Measurements from ENCODE around the gene LTN1. TPM values are rescaled to one million over a fixed set of nuclear protein-coding genes. Genes with fewer than 3 reads are reported as not detected.

LTN1 gene
- total and polyA plus RNA-seq, 2 donors (not counting 1 experiment from before 2014, with no cell fraction given) = 6.6 to 30.1 TPM

- Mint-ChIP-seq H3K27me3 (no peaks in the 10 kb centered on the region), H3K4me3 (no peak overlapping the region), H3K4me1 (no peaks in the 10 kb centered on the region), H3K27ac (no peak overlapping the region), H3K9me3 (ENCODE audit: insufficient read depth) (no peaks in the 10 kb centered on the region)
- Histone ChIP-seq H3K79me2 (ENCODE audit: control insufficient read depth, insufficient read depth, low read length) (peaks cover 16% of the 10 kb centered on the region), H3K27ac (ENCODE audit: low read length in 2 of 2) (no peak overlapping the region), H3K9me3 (ENCODE audit: control extremely low read depth in 1 of 3, control insufficient read depth in 2 of 3, insufficient read depth in 1 of 3, low read length in 2 of 3) (no peaks in the 10 kb centered on the region), H3K4me3 (ENCODE audit: control extremely low read depth in 1 of 5, extremely low read depth in 1 of 5, insufficient read depth in 1 of 5, low read depth in 2 of 5, low read length in 4 of 5) (no peak overlapping the region), H4K20me1 (ENCODE audit: control insufficient read depth, insufficient read depth, low read length, poor library complexity, severe bottlenecking) (peaks cover 6% of the 10 kb centered on the region), H3K9ac (ENCODE audit: low read length) (no peak overlapping the region), H2AFZ (ENCODE audit: insufficient read depth, low read depth, low read length, poor library complexity, severe bottlenecking) (no peak overlapping the region), H3K4me1 (ENCODE audit: control insufficient read depth in 2 of 2, insufficient read depth in 2 of 2, low read length in 2 of 2) (no peaks in the 10 kb centered on the region), H3K36me3 (replicated peaks in 1 of 2; ENCODE audit: control extremely low read depth in 1 of 2, control insufficient read depth in 1 of 2, extremely low read depth in 1 of 2, insufficient read depth in 2 of 2, low read length in 1 of 2) (peaks cover 27 to 71% of the 10 kb centered on the region in 2 experiments), H3K4me2 (replicated peaks; ENCODE audit: low read depth, low read length, poor library complexity, severe bottlenecking) (no peak overlapping the region), H3K27me3 (replicated peaks in 1 of 4; ENCODE audit: control extremely low read depth in 1 of 4, control insufficient read depth in 3 of 4, insufficient read depth in 4 of 4, low read length in 3 of 4) (no peaks in the 10 kb centered on the region)
- no peak for ATAC-seq (ENCODE audit: low read depth)
- TF ChIP-seq CTCF (IDR thresholded peaks at IDR 0.05) (no peak), EZH2 (IDR thresholded peaks at IDR 0.05; ENCODE audit: borderline replicate concordance, insufficient read depth, low read depth, low read length, poor library complexity, severe bottlenecking) (no peak)
- POLR2A ChIA-PET = no interaction called here
- DNase-seq = no peak
- CTCF ChIA-PET = no interaction called here
- intact Hi-C loops (cut with micrococcal nuclease) = no loop called here
- no CpG with 5 or more reads among the region's 2 CpGs for WGBS (ENCODE audit: insufficient coverage)
These were observed 21.5 kb downstream of the LTN1 start for GRCh38 chr21:28971171-28971570.

GRCh38 chr21:28963831-28964230 is 28.8 kb downstream of the LTN1 start:
- intact Hi-C loops (cut with micrococcal nuclease) = no loop called here
- H3K27me3 ChIP-seq (replicated peaks in 1 of 4; ENCODE audit: control extremely low read depth in 1 of 4, control insufficient read depth in 3 of 4, insufficient read depth in 4 of 4, low read length in 3 of 4) = no peaks in the 10 kb centered on the region
- Mint-ChIP-seq H3K9me3 (ENCODE audit: insufficient read depth) (no peaks in the 10 kb centered on the region), H3K4me3 (no peak overlapping the region), H3K27me3 (no peaks in the 10 kb centered on the region), H3K27ac (no peak overlapping the region), H3K4me1 (no peaks in the 10 kb centered on the region)
- no CpG with 5 or more reads among the region's 1 CpG for WGBS (ENCODE audit: insufficient coverage)
- no peaks in the 10 kb centered on the region for H3K4me1 ChIP-seq (ENCODE audit: control insufficient read depth in 2 of 2, insufficient read depth in 2 of 2, low read length in 2 of 2)
- no peaks in the 10 kb centered on the region for H3K9me3 ChIP-seq (ENCODE audit: control extremely low read depth in 1 of 3, control insufficient read depth in 2 of 3, insufficient read depth in 1 of 3, low read length in 2 of 3)
- ChIA-PET CTCF (no interaction called here), POLR2A (no interaction called here)
- H4K20me1 ChIP-seq (ENCODE audit: control insufficient read depth, insufficient read depth, low read length, poor library complexity, severe bottlenecking) = no peaks in the 10 kb centered on the region
- DNase-seq (no peak), ATAC-seq (ENCODE audit: low read depth) (no peak)
- TF ChIP-seq EZH2 (IDR thresholded peaks at IDR 0.05; ENCODE audit: borderline replicate concordance, insufficient read depth, low read depth, low read length, poor library complexity, severe bottlenecking) = no peak
- TF ChIP-seq CTCF (IDR thresholded peaks at IDR 0.05) = no peak
- no peaks in the 10 kb centered on the region for H3K79me2 ChIP-seq (ENCODE audit: control insufficient read depth, insufficient read depth, low read length)
- no peak overlapping the region for H2AFZ ChIP-seq (ENCODE audit: insufficient read depth, low read depth, low read length, poor library complexity, severe bottlenecking)
- peaks cover 35 to 75% of the 10 kb centered on the region in 2 experiments for H3K36me3 ChIP-seq (replicated peaks in 1 of 2; ENCODE audit: control extremely low read depth in 1 of 2, control insufficient read depth in 1 of 2, extremely low read depth in 1 of 2, insufficient read depth in 2 of 2, low read length in 1 of 2)
- H3K27ac ChIP-seq (ENCODE audit: low read length in 2 of 2) = no peak overlapping the region
- no peak overlapping the region for H3K9ac ChIP-seq (ENCODE audit: low read length)
- H3K4me2 ChIP-seq (replicated peaks; ENCODE audit: low read depth, low read length, poor library complexity, severe bottlenecking) = no peak overlapping the region
- no peak overlapping the region for H3K4me3 ChIP-seq (ENCODE audit: control extremely low read depth in 1 of 5, extremely low read depth in 1 of 5, insufficient read depth in 1 of 5, low read depth in 2 of 5, low read length in 4 of 5)
